NCI-H2196 (cell line): Measurements from ENCODE around the gene REEP5.
"Not testable (repeated sequence)": the region's sequence is repeated elsewhere in the genome, so short reads cannot be mapped to it uniquely, and the experiment has no call there.

ENCODE experiments used
- DNase-seq: peaks from one replicate; lab custom pipeline; 2025; ENCODE audit not compliant: unreplicated experiment; lab: John Stamatoyannopoulos, UW

Gene REEP5

DNA sequence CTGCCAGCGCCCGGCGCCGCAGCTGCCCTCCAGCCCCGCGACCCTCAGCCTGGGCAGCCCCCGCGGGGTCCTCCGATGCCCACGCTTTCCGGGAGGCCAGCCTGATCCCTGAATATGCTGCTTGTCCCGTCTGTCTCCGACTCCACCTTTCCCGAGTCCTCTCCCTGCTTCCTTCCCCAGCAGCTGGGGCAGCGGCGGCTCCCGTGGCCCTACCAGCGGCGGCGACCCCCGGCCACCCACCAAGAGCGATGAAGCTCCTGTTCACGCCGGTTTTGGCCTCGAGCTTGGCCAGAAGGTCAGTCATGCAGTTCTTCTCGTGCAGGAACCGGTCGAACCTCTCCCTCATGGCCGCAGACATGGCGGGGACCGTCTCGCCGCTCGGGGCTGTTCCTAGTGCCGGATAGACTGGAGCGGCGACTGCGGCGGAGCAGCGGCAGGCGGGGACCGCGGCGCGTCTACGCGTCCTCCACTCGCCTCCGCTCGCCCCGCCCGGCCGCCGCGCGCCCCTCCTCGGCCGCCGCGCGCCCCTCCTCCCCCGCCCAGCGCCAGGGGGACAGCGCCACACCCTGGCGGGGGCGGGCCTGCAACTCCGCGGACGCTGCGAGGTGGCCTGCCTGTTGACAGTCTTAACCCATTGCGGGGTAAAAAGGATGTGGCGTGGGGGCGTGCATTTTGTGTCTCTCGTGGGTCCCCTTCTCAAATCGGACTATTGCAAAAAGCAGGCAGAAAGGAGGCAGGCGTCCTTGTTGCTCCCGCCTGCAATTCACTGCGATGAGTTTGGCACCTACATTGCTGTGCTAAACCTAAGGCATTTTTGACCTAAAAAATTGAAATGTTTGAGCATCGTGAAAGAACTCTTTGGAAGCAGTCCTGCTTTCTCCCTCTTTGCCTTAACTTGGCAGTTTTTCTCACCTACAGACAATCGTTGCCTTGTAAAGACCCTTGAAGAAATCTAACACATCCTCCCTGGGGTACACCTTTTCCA, at the start of gene REEP5:
Gene REEP5, minus strand, starts transcription at position 395 of the 985 bp plus-strand sequence. Its CDS starts 37 bp downstream, at position 358.
- DNase-seq = peak; percentile 89

DNA sequence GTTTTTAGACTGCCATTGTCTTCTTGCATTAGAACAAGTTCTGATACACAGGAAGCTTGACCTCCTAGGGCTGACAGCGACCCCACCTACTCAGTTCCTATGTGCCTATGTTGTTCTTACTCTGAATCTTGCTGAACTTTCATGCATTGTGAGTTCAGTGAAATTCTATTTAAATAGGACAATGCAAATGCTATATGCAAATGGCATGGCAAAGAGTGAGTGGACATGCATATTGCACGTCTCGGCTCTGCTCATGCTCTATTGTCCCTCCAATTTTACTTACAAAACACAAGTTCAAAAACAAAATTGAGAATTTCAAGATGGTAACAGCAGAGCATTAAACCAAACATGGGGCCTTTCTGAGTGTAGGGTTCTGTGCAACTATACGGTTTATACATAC, 49.2 kb upstream of the REEP5 start:
- no peak for DNase-seq

DNA sequence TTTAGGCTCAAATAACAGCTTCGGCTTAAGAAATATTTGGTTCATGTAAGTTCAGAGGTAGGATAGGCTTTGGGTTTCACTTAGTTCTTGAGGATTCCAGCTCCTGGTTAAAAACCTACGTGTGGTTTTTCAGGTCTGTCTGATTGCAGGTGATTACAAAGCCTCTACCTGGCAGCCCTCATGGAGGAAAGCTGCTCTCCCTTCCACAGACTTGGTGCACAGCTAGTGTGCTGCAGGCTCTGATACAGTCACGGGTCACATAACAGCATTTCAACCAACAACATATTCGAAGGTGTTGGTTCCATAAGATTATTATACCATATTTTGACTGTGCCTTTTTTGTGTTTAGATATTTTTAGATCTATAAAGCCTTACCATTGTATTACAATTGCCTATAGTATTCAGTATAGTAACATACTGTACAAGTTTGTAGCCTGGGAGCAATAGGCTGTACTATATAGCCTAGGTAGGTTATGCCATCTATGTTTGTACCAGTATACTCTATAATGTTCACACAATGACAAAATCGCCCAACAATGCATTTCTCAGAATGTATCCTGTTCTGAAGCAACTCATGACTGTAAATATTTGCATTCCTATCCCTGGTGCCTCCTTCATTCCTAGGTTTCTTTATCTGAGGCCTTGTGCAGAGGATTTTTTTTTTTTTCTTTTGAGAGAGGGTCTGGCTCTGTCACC, 46.5 kb upstream of the REEP5 start:
- DNase-seq = no peak

DNA sequence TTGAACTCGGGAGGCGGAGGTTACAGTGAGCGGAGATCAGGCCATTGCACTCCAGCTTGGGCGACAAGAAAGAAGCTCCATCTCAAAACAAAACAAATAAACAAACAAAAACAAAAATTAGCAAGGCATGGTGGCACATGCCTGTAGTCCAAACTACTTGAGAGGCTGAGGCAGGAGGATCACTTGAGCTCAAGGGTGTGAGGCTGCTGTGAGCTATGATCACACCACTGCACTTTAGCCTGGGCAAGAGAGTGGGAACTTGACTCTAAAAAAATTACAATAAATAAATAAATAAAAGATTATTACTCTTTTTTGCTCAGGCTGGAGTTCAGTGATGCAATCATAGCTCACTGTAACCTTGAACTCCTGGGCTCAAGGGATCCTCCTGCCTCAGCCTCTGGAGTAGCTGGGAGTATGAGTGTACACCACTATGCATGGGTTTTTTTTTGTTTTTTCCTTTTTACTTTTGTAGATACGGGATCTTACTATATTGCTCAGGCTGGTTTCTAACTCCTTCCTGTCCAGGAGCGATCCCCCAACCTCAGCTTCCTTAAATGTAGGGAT, 45.6 kb upstream of the REEP5 start:
- no peak for DNase-seq

DNA sequence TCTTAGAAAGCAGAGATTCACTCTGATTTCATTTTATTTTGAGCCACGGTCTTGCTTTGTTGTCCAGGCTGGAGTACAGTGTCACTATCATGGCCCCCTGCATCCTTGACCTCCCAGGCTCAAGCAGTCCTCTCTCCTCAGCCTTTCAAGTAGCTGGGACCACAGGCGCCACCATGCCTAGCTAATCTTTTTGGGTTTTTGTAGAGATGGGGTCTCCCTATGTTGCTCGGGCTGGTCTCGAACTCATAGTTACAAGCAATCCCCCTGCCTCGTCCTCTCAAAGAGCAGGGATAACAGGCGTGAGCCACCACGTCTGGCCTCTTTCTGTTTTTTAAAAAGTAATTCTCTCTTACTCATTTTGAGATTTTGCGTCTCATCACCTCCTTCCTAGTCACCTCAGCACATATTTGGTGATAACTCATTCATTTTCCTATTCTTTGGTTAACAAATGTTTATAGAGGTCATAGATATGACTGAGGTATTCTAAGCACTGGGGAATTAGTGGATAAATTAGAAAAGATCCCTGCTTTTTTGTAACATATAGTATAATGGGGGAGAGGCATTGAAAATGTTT, 43.8 kb upstream of the REEP5 start:
- no peak for DNase-seq

DNA sequence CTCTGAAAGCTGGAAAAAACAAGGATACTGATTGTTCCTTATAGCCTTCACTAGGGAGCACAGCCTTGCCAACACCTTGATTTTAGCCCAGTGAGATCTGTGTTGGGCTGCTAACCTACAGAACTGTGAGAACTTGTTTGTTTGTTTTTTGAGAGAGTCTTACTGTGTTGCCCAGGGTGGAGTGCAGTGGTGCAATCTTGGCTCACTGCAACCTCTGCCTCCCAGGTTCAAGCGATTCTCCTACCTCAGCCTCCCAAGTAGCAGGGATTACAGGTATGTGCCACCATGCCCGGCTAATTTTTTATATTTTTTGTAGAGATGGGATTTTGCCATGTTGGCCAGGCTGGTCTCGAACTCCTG, 41.3 kb upstream of the REEP5 start:
- not testable (repeated sequence) for DNase-seq

DNA sequence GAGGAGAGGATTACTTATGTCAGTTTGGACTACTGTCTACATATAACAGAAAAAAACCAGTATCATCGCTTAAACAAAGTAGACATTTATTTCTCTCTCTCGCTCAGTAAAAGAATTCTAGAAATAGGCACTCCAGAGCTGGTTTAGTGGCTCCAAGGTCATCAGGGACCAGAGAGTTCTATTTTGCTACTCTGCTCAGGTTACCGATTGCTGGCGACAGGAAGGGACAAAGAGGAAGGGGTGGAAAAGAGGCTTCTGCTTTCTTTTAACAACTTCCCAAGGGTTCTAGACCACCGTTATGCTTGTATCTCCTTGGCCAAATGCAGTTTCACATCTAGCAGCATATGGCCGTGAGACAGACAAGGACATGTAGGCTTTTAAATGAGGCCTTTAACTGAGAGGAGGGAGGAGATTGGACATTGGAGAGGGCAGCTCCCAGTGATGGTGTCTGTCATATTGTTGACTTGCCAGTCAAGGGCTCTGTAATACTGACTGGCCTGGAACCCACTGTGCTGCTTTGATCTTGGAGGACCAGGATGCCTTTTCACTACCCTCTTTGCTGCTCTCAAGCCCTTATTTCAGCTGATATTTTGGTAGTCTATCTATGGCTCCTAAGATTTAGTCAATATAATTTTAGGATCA, 39.0 kb upstream of the REEP5 start:
- no peak for DNase-seq

DNA sequence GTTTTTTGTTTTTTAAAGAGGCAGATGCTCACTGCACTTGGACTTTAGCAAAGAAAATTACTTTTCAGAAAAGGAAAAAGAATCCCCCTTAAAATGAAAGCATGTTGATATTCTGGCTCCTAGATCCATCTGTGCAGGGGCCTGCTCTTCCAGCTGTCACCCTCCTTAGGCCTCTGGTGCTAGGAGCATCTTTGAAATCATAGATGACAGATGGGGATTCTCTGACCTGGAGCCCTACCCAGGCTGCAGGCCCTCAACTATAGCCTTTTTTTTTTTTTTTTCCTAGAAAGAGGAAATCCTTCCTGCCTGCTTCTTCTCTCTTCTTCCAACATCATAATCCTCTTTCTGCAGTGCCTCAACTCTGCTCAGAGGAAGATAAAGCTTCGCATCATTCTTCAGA, 38.3 kb upstream of the REEP5 start:
- no peak for DNase-seq

DNA sequence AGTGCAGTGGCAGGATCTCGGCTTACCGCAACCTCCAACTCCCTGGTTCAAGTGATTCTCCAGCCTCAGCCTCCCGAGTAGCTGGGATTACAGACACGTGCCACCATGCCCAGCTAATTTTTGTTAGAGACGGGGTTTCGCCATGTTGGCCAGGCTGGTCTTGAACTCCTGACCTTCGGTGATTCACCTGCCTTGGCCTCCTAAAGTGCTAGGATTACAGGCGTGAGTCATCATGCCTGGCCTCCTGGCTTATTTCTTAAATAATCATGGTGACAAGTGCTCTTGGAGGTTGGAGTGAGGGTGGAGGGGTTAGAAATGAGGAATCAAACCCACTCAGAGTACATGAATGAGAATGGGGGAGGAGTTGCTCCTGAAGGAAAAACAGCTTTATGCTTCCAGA, 37.8 kb upstream of the REEP5 start:
- not testable (repeated sequence) for DNase-seq

DNA sequence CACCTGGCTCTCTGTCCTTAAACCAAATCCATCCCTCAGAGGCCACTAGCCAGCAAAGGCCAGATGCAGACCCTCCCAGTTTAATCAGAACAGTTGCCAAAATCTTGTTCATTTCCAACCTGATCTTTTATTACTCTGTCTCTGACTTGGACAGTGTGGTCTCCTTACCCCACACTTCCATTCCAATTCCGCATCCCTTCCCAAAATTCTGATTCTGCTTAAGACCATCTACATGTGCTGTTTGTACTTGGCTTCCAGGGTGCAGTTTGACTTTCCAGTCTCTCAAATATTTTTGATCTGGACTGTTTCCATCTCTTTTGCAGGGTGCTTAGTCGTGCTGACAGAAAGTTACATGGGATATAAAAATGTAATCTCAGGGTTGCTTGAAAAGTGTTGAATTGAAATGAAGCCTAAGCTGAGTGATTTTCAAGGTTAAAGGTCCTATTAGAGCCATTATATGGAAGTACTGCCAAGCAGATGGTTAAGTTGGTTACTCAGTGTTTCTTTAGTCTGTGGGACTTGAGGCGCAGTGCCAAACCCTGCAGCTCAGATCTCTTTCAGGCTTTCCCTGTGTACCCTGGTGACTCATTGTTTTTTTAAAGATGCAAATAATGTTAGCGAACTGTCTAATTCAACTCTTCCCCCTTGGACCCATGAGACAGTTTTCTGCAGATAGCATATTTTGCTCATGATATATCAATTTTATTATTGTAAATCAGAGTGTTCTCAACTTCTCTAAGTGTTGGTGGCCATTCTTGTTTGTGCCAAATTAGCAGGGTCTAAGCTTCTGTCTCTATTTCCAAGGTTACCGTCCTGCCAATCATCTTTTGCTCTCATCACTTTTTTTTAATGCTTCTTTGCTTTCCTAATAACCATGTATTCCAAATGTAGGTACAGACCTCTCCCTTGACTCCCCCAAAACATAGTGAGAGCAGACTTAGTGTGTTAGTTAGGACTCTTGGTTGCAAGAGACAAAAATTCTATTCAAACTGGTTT, 36.4 kb upstream of the REEP5 start:
- peak; percentile 67 for DNase-seq

DNA sequence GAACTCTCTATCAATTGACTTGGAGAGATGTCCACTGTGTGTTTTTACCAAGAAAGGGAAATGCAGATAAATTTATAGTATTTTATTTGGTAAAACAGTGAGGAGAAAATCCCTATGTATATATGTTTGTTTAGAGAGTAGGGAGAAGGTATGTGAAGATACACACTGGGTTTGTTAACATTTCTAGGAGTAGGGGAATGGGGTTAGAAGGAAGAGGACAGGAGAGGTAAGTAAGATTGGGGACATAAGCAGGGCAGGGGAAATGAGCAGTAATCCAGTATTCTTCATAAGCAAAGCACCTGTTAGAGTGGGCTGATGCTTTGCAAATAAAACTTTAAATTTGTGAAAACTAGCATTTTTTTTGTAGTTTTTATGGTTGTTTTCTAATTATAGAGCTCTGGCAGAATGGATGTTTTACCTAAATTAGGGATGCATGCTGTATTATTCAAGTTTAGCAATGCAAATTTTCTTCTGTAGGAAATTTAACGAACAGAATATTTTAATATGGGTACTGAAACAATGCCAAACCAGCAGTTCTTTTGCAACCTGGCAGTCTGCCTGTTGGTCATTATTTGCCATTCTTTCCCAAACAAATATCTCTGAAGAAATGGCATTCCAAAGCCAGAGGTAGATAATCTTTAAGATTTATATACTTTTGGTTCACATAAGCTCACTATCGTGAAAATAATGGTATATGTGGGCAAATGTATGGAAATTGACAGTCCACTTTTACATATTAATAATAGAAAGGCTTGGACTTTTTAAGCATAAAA, 35.2 kb upstream of the REEP5 start:
- no peak for DNase-seq

DNA sequence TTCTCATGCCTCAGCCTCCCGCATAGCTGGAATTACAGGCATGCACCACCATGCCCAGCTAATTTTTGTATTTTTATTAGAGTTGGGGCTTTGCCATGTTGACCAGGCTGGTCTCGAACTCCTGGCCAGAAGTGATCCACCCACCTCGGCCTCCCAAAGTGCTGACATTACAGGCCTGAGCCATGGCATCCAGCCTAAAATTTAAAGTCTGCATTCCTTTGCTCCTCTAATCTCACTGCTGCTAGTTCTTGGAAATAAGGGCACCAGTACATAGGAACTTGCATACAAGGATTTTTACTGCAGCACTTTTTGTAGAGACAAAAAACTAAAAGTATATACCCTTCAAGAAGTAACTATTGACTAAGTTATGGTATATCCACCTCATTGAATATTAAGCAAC, 34.6 kb upstream of the REEP5 start:
- no peak for DNase-seq

DNA sequence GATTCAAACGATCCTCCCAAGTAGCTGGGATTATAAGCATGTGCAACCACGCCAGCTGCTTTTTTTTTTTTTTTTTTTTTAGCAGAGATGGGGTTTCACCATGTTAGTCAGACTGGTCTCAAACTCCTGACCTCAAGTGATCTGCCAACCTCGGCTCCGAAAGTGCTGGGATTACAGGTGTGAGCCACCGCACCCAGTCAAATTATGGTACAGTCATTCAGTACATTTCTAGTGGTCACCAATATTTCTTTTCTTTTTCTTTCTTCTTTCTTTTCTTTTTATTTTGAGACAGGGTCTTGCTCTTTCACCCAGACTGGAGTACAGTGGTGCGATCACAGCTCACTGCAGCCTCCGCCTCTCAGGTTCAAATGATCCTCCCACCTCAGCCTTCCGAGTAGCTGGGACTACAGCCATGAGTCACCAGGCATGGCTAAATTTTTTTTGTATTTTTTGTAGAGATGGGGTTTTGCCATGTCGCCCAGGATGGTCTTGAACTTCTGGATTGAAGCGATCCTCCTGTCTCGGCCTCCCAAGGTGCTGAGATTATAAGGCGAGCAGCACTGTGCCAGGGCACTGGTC, 29.2 kb upstream of the REEP5 start:
- DNase-seq = no peak

DNA sequence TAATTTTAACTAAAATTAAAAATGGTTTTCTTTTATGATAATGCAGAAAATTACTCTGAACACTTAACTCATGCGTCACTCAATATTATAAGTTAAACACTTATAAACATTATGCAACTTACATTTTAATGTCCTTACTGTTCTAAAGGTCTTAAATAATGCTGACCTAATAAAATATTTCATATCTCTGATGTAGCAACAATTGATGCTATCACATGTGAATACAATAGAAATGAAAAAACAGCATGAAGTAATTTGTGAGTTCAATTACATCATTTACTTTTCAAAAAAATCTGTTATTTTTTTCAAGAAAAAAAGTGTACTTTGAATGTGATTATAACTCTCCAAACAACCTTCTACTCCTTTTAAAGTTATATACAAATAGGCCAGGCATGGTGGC, 26.4 kb upstream of the REEP5 start:
- no peak for DNase-seq

DNA sequence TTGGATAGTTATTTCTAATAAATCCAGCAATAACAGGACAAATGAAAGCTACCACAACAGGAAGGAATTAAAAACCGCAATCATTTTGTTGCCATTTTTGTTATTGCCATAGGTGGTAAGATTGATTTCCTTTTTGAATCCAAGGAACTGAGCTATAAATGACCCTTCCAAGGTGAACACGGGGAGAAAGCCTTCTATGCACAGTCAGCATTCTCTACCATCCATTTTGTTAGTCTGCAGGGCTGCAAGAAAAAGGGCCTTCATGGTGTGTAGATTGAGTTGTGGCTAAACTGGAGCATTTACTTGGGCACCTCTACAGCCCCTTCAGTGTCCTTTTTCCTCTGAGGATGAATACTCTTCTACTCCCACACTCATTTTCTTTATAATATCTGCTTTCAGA, 18.6 kb upstream of the REEP5 start:
- DNase-seq = no peak

DNA sequence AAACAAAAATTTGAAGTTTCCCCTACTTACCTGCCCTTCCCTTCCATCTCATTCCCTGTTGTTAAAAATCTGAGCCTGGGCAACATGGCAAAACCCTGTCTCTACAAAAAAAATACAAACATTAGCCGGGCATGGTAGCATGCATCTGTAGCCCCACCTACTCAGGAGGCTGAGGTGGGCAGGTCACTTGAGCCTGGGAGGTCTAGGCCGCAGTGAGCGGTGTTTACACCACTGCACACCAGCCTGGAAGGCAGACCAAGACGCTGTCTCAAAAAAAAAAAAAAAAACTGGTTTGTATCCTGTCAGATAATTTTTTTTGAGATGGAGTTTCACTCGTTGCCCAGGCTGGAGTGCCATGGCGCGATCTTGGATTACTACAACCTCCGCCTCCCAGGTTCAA, 16.3 kb upstream of the REEP5 start:
- no peak for DNase-seq

DNA sequence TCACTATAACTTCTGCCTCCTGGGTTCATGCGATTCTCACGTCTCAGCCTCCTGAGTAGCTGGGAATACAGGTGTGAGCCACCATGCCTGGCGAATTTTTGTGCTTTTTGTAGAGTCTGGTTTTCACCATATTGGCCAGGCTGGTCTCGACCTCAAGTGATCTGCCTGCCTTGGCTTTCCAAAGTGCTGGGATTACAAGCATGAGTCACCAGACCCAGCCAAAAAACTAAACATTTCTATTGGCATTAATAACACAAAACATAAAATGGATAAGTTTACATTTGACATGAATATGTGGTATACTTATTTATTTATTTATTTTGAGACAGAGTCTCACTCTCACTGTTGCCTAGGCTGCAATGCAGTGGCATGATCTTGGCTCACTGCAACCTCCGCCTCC, 13.6 kb upstream of the REEP5 start:
- no peak for DNase-seq

DNA sequence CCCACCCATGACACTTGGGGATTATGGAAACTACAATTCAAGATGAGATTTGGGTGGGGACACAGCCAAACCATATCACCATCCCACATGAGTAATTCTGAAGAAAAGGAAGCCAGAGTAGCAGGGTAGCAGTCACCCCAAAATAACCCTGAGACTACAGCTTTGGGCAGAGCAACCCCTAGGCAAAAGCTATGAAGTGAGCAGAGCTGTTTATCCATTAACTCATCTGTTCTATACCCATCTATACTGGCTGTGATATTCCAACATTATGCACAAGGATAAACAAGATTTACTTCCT, 12.3 kb upstream of the REEP5 start:
- no peak for DNase-seq
